Stimulated activated CD8-positive, alpha-beta memory T cell treated with anti-CD3 and anti-CD28 coated beads, Interleukin-12 subunit alpha, Interleukin-12 subunit beta, amount 100 ng/mL, for 4 hours (primary cell): ENCODE data around the gene ACAA1.
"Not testable (repeated sequence)": the region's sequence is repeated elsewhere in the genome, so short reads cannot be mapped to it uniquely, and the experiment has no call there.

ENCODE experiments used
- DNase-seq: peaks from one replicate; pipeline ENCODE4 v3.0.0-alpha.2; 2020; ENCODE audit warnings: low read depth

Gene ACAA1

GRCh38 chr3:38134517-38135143, 2.3 kb downstream of the ACAA1 start:
- not testable (repeated sequence) for DNase-seq

DNA sequence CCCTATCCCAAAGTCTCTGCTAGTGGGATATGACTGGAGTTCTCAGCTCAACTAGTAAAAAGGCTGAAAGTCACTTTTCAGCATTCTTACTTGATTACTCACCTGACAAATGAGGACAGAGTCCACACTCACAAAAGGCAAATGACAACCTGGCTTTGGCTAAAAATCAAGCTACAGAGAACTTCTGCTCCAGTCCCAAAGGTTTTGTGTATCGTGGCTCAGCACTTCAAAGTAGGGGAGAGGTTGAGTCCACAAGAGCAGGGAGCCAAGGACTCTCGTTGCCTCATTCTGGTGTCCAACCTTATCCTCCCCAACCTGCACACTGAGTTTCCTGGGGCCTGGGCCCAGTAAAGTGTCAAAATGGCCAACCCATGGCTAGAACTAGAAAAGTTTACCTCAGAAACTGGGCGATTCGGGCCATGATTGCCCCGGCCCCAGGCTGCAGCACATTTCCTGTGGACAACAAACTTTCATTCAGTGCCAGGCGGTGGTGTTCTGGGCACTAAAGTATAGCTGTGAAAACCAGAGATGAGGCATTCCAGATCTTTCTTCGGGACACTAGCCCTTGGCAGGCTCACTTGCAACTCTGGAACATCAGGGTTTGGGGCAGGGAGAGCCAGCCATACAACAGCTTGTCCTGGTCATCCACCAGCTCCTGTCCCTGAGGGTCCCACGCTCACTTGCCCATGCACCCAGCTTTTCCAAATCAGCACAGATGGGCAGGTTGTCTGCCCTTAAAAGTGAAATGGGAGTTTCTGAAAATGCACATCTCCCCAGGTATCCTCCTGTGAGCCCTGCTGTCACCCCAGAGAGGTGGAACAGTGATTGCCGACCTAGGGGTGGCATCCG, 3.1 kb downstream of the ACAA1 start:
- no peak for DNase-seq

DNA sequence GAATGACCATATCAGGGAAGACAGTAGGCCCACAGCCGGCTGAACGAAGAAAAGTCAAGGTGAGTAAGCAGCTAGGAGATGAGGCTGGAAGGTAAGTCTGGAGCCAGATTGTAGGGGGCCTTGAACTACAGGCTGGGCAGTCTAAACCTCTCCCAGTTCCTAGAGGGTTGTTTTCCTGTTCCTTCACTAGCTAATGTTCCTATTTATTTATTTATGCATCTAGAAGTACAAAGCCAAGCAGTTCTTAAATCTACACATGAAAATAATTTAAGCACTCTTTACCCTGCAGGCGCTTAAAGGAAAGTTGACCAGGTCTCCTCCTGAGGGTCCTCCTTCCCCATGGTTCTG, 3.7 kb downstream of the ACAA1 start:
- no peak for DNase-seq

GRCh38 chr3:38131621-38132369, 5.1 kb downstream of the ACAA1 start:
- no peak for DNase-seq

DNA sequence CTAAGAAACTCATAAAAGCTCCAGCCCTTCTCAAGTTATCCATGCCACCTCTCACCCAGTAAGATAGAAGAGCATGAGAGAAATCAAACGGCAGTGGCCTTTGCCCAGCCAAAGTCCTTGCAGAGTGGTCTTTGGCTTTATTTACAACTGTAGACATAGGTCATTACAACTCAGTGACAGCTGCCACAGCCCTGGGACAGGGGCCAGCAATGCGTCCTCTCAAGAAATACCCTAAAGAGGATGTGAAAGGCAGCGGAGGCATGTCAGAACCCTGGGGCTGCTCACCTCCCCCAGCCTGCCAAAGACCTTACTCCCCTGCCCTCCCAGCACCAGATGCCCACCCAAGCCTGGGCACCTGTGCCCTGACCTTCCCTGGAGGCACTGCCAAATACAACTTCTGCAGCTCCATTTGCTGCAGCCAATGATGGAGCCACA, 6.3 kb downstream of the ACAA1 start:
- no peak for DNase-seq

GRCh38 chr3:38129058-38129457, 7.9 kb downstream of the ACAA1 start:
- DNase-seq: no peak

DNA sequence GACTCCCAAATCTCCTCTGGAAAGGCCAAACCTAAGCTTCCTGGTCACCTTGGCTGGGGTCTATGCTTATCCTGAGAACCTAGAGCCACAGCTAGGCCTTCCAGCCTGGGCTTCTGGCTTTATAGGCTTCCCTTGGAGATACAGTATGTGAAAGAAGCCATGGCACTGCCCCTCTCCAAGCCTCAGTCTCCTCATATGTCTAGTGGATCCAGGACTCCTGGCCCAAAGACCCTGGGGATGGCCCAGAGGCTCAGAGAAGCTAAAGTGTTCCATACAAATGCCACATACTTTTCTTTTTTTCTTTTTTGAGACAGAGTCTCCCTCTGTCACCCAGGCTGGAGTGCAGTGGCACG, 8.6 kb downstream of the ACAA1 start:
- DNase-seq: no peak

DNA sequence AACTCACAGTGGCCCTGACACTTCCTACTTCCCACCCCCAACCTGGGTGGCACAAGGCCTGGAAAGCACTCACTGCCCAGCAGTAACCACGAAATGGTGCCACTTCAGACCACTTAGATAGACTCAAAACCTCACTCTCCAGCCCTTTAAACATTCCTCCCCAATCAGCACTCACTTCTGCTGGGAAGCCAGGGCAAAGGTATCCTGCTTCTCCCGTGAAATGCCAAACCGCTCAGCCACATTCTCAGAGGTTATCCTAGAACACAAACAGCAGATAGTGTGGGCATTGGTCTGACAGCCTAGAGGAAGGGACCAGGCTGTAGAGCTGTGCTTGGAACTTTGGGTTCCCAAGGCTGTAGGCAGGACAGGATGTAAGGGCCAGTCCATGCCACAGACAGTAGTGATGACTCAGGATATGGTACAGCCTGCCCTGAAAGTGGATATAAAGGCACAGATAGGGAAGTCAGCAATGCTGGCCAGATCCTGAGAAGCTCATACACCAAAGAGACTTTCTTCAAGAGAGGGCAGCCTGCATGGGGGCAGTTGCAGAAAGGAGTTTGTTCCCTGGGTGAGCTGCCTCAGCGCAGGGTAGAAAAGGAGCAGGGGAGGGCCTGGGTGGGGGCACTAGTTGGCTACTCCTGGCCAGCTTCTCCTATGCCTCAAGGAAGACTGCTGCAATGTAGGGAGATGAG, 9.2 kb downstream of the ACAA1 start:
- DNase-seq: no peak

DNA sequence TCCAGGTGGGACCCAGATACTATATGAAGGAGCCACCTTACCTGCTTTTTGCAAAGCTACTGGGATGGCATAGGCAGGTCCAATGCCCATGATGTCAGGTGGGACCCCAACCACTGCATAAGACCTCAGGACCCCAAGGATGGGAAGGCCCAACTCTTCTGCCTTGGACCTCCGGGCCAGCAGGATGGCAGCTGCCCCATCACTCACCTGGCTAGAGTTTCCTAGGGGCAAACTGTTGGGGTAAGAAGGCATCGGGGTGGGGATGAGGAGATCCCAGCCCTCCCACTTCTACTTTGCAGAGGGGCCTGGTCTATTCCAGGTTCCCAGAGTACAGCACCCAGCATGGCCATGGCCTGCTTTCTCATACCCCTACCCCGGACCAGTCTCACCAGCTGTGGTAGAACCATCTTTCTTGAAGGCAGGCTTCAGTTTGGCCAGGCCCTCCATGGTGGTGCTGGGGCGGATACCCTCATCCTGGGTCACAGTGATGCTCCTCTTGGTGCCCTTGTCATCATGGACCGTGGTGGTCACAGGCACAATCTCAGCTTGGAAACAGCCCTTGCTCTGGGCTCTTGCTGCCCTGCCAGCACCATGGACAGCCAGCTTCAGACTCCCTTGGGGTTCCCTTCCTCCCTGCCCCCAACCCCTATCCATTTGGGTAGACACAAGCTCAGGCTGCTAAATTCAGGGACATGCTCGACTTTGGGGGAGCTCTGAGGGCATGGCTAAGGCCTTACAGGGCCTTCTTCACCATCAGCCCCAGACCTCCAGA, 10.6 kb downstream of the ACAA1 start:
- no peak for DNase-seq

- no peak for DNase-seq
These were observed 11.4 kb downstream of the ACAA1 start for GRCh38 chr3:38125305-38126120.

DNA sequence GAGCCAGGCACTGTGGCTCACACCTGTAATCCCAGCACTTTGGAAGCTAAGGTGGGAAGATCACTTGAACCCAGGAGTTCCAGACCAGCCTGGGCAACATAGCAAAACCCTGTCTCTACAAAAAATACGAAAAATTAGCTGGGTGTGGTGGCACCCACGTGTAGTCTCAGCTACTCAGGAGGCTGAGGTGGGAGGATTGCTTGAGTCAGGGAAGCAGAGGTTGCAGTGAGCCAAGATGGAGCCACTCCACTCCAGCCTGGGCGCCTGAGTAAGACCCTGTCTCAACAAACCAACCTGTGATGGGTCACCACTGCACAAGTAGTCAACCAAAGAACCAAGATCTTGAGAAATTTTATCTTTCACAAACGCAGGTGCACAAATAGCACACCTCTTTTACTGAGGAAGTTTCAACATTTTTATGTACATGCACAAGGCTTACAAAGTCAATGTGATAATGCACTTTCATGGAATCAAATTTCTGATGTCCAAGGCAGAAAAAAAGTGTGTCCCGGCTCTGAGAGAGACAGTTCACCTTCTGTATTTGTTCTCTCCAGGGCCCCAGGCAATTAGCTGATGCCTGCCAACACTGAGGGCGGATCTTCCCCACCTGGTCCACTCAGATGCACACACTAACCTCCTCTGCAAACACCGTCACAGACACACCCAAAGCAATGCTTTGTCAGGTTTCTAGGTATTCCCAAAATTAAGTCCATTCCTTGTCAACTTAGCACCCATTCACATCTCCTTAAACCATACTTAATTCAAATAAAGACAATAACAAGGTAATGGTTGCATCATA, 12.4 kb downstream of the ACAA1 start:
- DNase-seq: no peak

DNA sequence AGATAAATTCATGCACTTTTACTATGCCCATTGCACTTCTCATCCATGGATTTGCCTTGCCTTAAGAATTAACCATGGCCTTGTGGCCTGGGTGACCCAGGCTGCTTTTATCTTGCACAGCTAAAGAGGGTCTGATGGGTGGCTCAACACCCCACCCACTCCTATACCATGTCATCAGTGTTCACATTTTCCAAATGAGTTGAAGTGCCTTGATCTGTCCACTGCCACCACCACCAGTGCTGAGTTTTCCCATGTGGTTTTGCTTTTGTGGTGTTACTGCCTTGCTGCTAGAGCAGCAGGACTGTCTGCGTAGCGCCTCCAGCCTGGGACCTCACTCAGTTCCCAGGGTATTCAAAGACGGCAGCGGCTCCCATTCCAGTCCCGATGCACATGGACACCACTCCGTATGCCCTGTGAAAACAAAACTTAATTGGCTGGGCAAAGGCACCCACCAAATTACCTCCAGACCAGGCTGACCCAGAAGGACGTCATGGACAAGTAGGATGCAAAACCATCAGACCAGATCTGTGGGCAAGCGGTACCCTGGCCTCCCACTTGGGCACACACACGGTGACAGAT, 14.1 kb downstream of the ACAA1 start:
- no peak for DNase-seq

- DNase-seq: no peak
These were observed 15.0 kb downstream of the ACAA1 start for GRCh38 chr3:38121832-38122461.

DNA sequence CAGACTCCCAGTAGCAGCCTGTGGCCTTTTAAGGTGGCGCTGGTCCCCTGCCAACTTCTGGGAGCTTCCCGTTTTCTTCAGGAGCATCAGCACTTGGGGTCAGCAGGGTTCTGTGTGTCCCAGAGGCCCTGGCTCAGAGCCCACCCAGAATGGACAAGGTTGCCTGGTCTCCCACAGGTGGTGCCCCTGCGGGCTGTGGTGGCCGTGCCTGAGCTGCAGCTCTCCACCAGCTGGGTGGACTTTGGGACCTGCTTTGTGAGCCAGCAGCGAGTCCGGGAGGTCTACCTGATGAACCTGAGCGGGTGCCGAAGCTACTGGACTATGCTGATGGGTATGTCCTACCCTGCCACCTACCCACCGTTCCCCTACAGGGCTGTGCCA, 15.5 kb downstream of the ACAA1 start:
- DNase-seq: no peak

- no peak for DNase-seq
These were observed 16.1 kb downstream of the ACAA1 start for GRCh38 chr3:38120693-38121450.

DNA sequence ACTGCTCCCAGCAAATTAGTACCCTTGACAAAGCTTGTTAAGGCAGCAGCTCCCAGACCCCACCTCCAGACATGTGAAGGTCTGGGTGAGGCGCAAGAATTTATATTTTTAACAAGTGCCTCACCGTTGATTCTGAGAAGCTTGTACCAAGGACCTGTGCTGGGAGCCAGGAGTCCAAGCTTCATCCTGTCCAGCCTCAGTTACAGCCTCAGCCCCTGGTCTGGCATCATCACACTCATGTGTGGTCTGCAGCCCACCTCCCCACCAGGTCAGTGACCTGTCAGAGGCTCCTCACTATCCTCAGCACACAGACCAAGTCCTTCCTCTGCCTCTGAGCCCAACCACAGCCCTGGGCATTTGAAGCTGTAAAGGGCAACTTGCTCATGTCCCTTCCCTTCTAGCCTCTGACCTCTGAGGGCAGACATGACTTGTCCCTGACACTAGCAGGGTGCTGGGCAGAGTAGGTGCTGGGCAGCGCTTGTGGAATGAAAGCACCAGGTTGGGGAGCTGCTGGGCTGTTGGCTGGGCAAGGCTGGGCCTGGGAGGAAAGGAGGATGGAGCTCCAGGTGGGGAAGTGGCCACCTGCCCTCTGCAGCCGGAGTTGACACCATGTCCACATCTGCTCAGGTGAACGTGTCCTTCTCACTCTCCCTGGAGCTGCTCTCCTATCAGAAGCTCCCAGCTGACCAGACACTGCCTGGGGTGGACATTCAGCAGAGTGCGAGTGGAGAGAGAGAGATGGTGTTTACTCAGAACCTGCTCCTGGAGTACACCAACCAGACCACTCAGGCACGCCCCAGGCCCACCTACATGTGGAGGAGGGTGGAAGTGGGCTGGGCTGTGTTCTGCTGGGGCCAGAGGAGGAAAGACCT, 16.9 kb downstream of the ACAA1 start:
- no peak for DNase-seq

DNA sequence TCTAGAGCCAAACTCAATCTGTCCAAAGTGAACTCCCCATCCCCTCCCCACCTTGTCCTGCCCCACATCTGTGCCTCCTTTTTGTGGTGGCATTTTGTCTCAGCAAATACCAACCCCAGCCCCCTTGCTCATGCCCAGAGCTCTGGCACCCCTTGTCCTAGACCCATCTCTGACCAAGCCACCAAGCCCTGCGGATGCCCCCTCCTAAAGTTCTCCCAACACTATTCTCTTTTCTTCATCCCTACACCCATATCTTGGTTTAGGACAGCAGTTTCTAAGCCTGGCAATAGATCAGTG, 17.7 kb downstream of the ACAA1 start:
- DNase-seq: no peak
